OCI-M1 (cell line): ENCODE data around the gene GRAMD1C.
A peak's percentile ranks its signal among the peaks of the same experiment; 100 is the strongest.

Experiments
- DNase-seq: peaks from one replicate; lab custom pipeline; 2025; lab: John Stamatoyannopoulos, UW

Gene GRAMD1C

GRCh38 chr3:113852506-113852905 lies 13.9 kb downstream of the GRAMD1C start:
- DNase-seq = no peak

GRCh38 chr3:113867506-113867905 lies 28.9 kb downstream of the GRAMD1C start:
- no peak for DNase-seq

- DNase-seq = no peak
These were observed 34.7 kb downstream of the GRAMD1C start for GRCh38 chr3:113873293-113873692.

DNA sequence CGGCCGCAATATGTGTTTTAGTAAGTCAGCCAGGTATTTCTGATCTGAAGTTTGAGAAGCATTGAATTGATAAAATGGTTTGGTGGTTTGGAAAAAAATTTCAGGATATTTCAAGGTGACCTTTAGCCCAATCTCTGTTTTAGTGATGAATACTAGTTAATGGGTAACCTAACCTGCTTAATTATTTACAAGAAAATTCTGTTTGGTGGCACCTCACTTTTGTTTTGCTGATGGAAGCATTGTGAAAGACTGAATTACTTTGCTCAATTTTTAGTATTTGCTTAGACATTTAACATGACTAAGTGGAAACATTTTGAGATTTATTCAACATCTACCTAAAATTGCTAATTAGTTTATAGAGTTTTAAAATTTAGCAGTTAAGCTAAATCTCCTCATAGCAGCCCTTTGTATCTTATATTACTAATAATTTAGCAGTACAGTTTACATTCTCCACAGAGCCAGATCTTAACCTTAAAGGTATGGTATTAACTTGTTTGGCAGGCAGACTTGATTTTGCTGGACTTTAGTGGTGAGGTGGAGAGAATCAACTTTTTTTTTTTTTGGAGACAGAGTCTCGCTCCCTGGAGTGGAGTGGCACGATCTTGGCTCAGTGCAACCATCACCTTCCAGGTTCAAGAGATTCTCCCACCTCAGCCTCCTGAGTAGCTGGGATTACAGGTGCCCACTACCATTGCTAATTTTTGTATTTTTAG lies 35.4 kb downstream of the GRAMD1C start:
- no peak for DNase-seq

- no peak for DNase-seq
These were observed 39.8 kb downstream of the GRAMD1C start for GRCh38 chr3:113878403-113878802.

GRCh38 chr3:113885050-113885449 lies 46.5 kb downstream of the GRAMD1C start:
- no peak for DNase-seq

- DNase-seq = no peak
These were observed 51.8 kb downstream of the GRAMD1C start for GRCh38 chr3:113890256-113890900.

- no peak for DNase-seq
These were observed 56.3 kb downstream of the GRAMD1C start for GRCh38 chr3:113894927-113895326.

DNA sequence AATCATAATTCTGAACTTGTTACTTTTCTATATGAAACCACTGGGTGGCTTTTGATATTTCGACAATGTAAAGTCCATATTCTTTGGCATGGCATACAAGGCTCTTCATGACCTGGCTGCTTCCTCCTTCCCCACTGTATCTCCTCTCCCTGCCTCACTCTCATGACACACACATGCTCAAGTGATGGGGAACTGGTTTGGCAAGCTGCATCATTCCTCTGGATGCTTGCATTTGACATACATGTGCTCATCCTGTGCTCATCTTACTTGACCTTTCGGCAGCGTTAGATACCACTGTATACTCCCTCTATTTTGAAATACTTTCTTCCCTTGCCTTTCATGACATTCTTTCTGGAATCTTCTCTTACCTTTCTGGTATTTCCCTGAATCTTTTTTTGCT lies 57.4 kb downstream of the GRAMD1C start:
- no peak for DNase-seq

DNA sequence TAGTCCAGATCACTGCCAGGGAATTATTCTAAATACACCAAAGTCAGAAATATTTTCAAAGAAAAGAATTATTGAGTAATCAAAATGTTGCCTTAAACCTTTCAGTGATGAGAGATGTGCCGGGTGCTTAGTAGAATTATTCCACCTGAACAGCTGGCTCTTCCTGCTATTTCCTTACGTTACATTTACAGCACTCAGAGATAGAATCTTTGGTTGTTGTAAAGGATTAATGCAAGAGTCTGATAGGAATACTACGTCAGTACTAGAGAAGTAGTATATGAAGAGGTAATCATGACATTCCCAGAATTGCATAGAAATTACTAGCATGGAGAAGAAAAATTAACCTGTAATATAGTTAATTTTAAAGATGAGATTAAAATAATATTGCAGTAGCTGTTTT lies 58.3 kb downstream of the GRAMD1C start:
- no peak for DNase-seq

DNA sequence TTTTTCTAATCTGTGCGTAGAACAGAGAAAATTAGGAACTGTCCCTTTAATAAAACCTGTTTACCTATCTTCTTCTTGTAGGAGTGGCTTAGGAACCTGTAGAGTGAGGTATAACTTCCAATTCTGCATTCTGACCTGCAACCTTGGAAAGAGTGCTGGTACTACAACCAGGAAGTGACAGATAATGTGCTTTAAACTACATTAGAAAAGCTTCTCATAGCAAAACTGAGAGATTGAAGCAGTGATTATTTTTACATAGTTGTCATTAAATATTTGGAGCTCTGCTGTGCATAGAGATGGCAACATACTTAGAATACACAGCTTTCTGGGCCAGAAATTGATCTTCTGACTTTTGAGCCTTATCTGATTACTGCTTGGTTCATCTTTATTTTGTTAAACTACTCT lies 58.8 kb downstream of the GRAMD1C start:
- peak; percentile 34 for DNase-seq

- DNase-seq = peak; percentile 66
These were observed 60.3 kb downstream of the GRAMD1C start for GRCh38 chr3:113898892-113899291.

GRCh38 chr3:113906568-113907140 lies 68.1 kb downstream of the GRAMD1C start:
- no peak for DNase-seq

GRCh38 chr3:113908133-113908532 lies 69.5 kb downstream of the GRAMD1C start:
- no peak for DNase-seq

GRCh38 chr3:113910966-113911365 lies 72.4 kb downstream of the GRAMD1C start:
- DNase-seq = no peak

DNA sequence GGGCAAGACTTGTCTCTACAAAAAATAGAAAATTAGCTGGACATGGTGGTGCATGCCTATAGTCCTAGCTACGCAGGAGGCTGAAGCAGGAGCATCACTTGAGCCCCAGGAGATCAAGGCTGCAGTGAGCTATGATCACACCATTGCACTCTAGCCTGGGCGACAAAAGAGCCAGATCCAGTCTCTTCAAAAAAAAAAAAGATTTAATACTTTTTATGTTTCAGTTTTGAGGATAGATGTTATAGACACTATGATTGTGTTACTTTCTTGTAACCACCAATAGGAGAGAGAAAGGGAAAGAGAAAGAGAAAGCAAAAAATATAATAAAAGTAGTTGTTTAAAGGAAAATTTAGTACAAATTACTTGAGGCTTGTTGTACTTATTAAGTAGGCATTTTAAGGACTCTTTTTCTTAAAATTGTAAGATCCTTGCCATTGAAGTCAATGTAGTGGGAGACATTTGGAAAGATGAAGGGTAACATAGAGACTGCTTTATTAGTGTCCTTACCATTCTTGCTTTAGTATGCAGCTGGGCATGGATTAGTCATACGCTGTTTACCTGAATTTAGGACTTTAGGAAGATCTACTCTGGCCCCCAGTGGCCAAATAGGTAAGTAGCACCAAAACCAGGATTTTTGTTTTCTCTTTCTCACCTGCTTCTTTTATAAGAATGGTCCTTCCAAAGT lies 74.1 kb downstream of the GRAMD1C start:
- peak; percentile 85 for DNase-seq

- no peak for DNase-seq
These were observed 76.1 kb downstream of the GRAMD1C start for GRCh38 chr3:113914646-113915045.

- DNase-seq = no peak
These were observed 89.0 kb downstream of the GRAMD1C start for GRCh38 chr3:113927556-113927955.

DNA sequence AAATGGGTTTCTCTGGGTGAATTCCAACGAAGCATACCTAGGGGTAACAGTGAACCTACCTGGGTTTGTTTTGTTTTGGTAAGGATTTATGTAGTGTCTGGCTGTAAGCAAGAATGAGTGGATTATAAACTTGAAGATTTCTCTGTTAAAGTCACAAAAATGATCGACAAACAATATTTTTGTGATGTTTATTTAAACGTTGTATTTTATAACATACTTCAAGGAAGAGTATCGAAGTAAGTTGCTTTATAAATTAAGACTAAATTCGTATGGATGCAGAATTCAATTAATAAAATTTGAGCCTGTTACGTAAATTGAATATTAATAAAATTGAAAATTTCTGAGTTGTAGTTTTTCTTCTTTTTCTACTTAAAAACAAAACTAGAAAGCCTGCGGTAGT lies 108.2 kb downstream of the GRAMD1C start:
- DNase-seq = no peak

DNA sequence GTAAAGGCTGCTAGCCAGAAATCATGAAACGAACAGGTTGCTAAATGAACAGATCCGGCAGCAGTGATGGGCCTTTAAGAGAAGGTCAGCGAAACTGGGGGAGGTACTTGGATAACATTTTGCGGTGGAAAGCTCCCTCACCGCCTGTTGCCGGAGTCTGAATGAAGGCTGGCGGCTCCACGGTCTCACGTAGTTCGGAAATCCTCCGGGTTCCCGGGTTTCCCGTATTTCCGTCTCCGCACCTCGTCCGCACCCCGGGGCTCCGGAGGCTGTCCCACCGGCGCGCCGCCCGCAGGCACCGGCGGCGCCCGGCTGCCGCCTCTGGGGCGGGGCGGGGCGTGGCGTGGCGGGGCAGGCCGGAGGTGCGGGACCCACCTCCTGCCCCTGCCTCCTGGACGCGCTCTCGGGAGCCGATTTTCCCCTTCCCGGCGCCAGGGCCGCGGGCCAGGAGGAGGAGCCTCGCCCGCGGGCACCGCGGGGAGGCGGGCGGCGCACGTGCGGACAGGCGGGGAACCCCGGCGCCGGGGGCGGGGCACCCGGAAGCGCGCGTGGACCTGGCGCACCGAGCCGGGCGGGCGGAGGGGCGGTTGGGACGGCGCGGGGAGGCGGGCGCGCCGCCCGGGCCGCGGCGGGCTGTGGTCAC lies 108.9 kb downstream of the GRAMD1C start, which contains the start of gene ZDHHC23:
Gene ZDHHC23 (plus strand): TSS at position 642 of the 643 bp plus-strand sequence. CDS start 790 bp downstream, outside the sequence.
- peak; percentile 64 for DNase-seq

DNA sequence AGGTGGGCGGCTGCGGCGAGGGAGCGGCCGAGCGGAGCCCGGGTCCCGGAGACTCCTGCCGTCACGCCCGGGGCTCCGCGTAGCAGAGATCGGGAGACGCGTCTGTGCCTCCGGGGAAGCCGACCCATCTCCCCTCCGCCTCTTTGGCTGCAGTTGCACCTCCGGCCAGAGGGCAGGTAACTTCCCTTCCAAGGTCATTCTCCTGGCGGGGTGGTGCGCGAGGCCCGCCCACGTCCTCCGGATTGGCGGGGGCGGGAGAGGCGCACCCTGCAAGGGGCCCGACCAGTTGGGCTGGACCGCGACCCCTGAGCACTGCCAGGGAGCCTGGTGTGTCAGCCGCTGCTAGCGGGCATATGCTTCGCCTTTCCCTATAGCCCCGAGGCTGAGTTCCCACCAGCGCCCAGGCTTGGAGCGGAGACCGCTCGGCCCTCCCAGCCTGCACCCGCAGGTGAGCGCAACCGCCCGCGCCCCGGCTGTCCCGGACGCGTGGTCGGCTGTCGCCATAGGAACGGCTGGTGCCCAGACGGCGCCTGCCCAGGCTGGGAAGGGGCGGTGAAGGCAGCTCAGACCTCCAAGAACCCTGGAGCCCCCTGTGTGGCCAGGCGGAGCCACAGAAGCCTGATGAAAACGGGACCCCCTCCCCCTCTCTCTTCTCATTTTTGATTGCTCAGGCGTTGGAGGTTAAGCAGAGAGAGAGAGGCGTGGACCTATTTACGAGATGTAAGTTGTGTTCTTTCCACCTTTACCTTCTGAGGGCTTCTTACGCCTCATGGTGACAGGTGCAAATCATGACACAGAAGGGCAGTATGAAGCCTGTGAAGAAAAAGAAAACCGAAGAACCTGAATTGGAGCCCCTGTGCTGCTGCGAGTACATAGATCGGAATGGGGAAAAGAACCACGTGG lies 109.7 kb downstream of the GRAMD1C start:
- peak; percentile 29 for DNase-seq
